Colonic mucosa (tissue), 4 donors: Measurements from ENCODE around the gene ISX. TPM values are rescaled to one million over a fixed set of nuclear protein-coding genes. Genes with fewer than 3 reads are reported as not detected.

Source experiments
- DNase-seq: peaks from one replicate; pipeline ENCODE4 v3.0.0-alpha.2; 2020
- H3K27ac ChIP-seq: fragments of 200-600 bp; one replicate; pipeline ENCODE4 v1.8.0; 2021
- H3K27me3 ChIP-seq: fragments of 200-600 bp; one replicate; pipeline ENCODE4 v1.8.0; 2021
- H3K36me3 ChIP-seq: fragments of 200-600 bp; one replicate; pipeline ENCODE4 v1.8.0; 2021
- H3K4me1 ChIP-seq: fragments of 200-600 bp; one replicate; pipeline ENCODE4 v1.8.0; 2021; ENCODE audit warnings: mild to moderate bottlenecking
- H3K4me3 ChIP-seq: fragments of 200-600 bp; one replicate; pipeline ENCODE4 v1.8.0; 2021
- H3K9ac ChIP-seq, 2 donors: one replicate each; pipeline ENCODE4 v1.7.0; 2013; ENCODE audit warnings: control low read depth in 2 of 2, low read depth in 2 of 2, low read length in 2 of 2
- H3K9me3 ChIP-seq: fragments of 200-600 bp; one replicate; pipeline ENCODE4 v1.8.0; 2021
- CTCF ChIP-seq: fragments of 200-600 bp; IDR thresholded peaks from one replicate; pipeline ENCODE4 v1.8.0; 2022; ENCODE audit warnings: antibody characterized with exemption, mild to moderate bottlenecking
- intact Hi-C: fragments of 100-400 bp; cut with DNase I; formaldehyde crosslinking; loops from one replicate; pipeline ENCODE4 v1.14.1; 2022
- total RNA-seq, 2 donors: library from RNA; stranded (reverse); fragmentation: NEBNext Ultra II Directional in 1 of 2; extraction: Animal tissue kit (Norgen Biotek cat#: 25700) in 1 of 2; gene quantifications; one replicate each; pipeline ENCODE4 v1.2.1, GENCODE V29; 2021
- donor health status: healthy.
- donor health status: DM: no; HTN: no; CAD: no.
- donor health status: DM: no; HTN: no; CAD: no.

Gene ISX
- total RNA-seq, 2 donors from 2014 or later, result 36.4 to 53.1 TPM

- intact Hi-C loops, result no loop called here
- Histone ChIP-seq H3K4me3 (no peak overlapping the region), H3K27me3 (no peaks in the 10 kb centered on the region), H3K27ac (peak overlapping the region; percentile 16), H3K9me3 (no peaks in the 10 kb centered on the region), H3K4me1 (no peaks in the 10 kb centered on the region), H3K9ac (peak overlapping the region in 1 of 2 donors; percentile 65), H3K36me3 (no peaks in the 10 kb centered on the region)
- no peak for DNase-seq
- no peak for TF ChIP-seq CTCF
Measured at GRCh38 chr22:35116269-35116668, 50.3 kb downstream of the ISX start.

GRCh38 chr22:35116817-35117216, 50.9 kb downstream of the ISX start:
- intact Hi-C loops, result no loop called here
- Histone ChIP-seq H3K9ac (peak overlapping the region in 1 of 2 donors; percentile 65), H3K9me3 (no peaks in the 10 kb centered on the region), H3K4me1 (no peaks in the 10 kb centered on the region), H3K4me3 (no peak overlapping the region), H3K36me3 (no peaks in the 10 kb centered on the region), H3K27ac (peak overlapping the region; percentile 16), H3K27me3 (no peaks in the 10 kb centered on the region)
- peak; percentile 59 for DNase-seq
- no peak for TF ChIP-seq CTCF

GRCh38 chr22:35119494-35119893, 53.5 kb downstream of the ISX start:
- intact Hi-C loops, result no loop called here
- H3K9me3 ChIP-seq, result no peaks in the 10 kb centered on the region
- no peak for TF ChIP-seq CTCF
- no peak overlapping the region for H3K27ac ChIP-seq
- DNase-seq, result peak; percentile 51
- peak overlapping the region in 1 of 2 donors; percentile 32 for H3K9ac ChIP-seq
- no peaks in the 10 kb centered on the region for H3K36me3 ChIP-seq
- H3K27me3 ChIP-seq, result no peaks in the 10 kb centered on the region
- H3K4me1 ChIP-seq, result no peaks in the 10 kb centered on the region
- H3K4me3 ChIP-seq, result no peak overlapping the region

GRCh38 chr22:35124691-35125219, 58.8 kb downstream of the ISX start:
- Histone ChIP-seq H3K27ac (no peak overlapping the region), H3K36me3 (no peaks in the 10 kb centered on the region), H3K9ac (no peak overlapping the region), H3K27me3 (no peaks in the 10 kb centered on the region), H3K9me3 (no peaks in the 10 kb centered on the region), H3K4me3 (no peak overlapping the region), H3K4me1 (no peaks in the 10 kb centered on the region)
- intact Hi-C loops, result no loop called here
- DNase-seq, result no peak
- TF ChIP-seq CTCF, result no peak

- DNase-seq, result no peak
- no peaks in the 10 kb centered on the region for H3K4me1 ChIP-seq
- intact Hi-C loops, result no loop called here
- TF ChIP-seq CTCF, result no peak
- no peak overlapping the region for H3K4me3 ChIP-seq
- no peak overlapping the region for H3K9ac ChIP-seq
- H3K27ac ChIP-seq, result no peak overlapping the region
- no peaks in the 10 kb centered on the region for H3K9me3 ChIP-seq
- H3K27me3 ChIP-seq, result no peaks in the 10 kb centered on the region
- no peaks in the 10 kb centered on the region for H3K36me3 ChIP-seq
Measured at GRCh38 chr22:35126993-35127392, 61.0 kb downstream of the ISX start.
